ENCODE data around the gene APOBEC3A. TPM values are rescaled to one million over a fixed set of nuclear protein-coding genes. Genes with fewer than 3 reads are reported as not detected.

APOBEC3A gene
- total and polyA plus RNA-seq, 2 of the 13 experiments (the other 11 are each of a cell fraction or from before 2014, with no cell fraction given) = not detected

DNA sequence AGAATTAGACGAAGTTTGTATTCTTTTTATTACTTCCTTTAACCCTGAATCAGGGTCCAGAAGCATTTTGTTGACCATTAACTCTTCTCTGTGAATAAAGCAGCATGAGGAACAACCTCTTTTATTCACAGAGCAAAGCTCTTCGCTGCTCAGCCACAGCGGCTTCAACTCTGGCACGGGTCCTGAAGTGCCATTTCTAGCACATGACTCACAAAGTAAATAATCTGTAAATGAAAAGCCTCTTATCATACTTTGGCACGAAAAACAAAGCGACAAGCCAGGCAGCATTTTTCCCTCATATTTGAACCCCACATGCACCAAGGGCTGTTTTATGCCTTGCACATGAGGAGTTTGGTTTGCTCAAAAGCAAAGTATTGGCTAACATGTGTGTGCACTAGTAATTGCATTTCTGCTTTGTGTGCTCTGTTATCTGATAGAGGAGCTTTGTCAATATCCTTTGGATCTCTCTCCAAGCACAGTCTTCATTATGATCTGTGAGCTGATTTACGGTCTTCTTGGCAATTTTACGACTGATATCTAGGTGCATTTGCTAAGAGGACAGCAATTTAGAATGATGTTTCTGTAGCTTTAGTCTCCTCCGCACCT lies 33.0 kb upstream of the APOBEC3A start (continued):
- no peak for TF ChIP-seq ZNF318 (CRISPR knock-in tag; IDR thresholded peaks at IDR 0.05)
- TF ChIP-seq ZNF564 (CRISPR knock-in tag; IDR thresholded peaks at IDR 0.05) = no peak
- TF ChIP-seq ZUFSP (CRISPR knock-in tag; IDR thresholded peaks at IDR 0.05; ENCODE audit: borderline replicate concordance) = no peak
- TF ChIP-seq RAD21 (CRISPR knock-in tag; IDR thresholded peaks at IDR 0.05) = no peak
- no peak for TF ChIP-seq POLR2AphosphoS5 (IDR thresholded peaks at IDR 0.05; ENCODE audit: low read depth, low read length)
- TF ChIP-seq SOX5 (CRISPR knock-in tag; IDR thresholded peaks at IDR 0.05; ENCODE audit: borderline replicate concordance) = peak; percentile 86
- no peak for TF ChIP-seq NR1H2 (CRISPR knock-in tag; IDR thresholded peaks at IDR 0.05; ENCODE audit: borderline replicate concordance, low read depth)
- TF ChIP-seq CBFB (CRISPR knock-in tag; IDR thresholded peaks at IDR 0.05) = no peak
- TF ChIP-seq RARA (CRISPR knock-in tag; IDR thresholded peaks at IDR 0.05) = peak; percentile 68
- TF ChIP-seq PHB2 (IDR thresholded peaks at IDR 0.05; ENCODE audit: partially characterized antibody) = no peak
- no peak for TF ChIP-seq SATB2 (CRISPR knock-in tag; IDR thresholded peaks at IDR 0.05)
- no peak for TF ChIP-seq ETS1 (CRISPR knock-in tag; IDR thresholded peaks at IDR 0.05)
- TF ChIP-seq, protein P1, sequence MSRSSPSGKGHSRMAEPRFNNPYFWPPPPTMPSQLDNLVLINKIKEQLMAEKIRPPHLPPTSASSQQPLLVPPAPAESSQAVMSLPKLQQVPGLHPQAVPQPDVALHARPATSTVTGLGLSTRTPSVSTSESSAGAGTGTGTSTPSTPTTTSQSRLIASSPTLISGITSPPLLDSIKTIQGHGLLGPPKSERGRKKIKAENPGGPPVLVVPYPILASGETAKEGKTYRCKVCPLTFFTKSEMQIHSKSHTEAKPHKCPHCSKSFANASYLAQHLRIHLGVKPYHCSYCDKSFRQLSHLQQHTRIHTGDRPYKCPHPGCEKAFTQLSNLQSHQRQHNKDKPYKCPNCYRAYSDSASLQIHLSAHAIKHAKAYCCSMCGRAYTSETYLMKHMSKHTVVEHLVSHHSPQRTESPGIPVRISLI (CRISPR knock-in tag; IDR thresholded peaks at IDR 0.05; ENCODE audit: borderline replicate concordance) = no peak
- TF ChIP-seq, protein P2, sequence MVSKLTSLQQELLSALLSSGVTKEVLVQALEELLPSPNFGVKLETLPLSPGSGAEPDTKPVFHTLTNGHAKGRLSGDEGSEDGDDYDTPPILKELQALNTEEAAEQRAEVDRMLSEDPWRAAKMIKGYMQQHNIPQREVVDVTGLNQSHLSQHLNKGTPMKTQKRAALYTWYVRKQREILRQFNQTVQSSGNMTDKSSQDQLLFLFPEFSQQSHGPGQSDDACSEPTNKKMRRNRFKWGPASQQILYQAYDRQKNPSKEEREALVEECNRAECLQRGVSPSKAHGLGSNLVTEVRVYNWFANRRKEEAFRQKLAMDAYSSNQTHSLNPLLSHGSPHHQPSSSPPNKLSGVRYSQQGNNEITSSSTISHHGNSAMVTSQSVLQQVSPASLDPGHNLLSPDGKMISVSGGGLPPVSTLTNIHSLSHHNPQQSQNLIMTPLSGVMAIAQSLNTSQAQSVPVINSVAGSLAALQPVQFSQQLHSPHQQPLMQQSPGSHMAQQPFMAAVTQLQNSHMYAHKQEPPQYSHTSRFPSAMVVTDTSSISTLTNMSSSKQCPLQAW (CRISPR knock-in tag; IDR thresholded peaks at IDR 0.05) = peak; percentile 59; the same call in 1 of the 2 replicates
- TF ChIP-seq HCFC1 (IDR thresholded peaks at IDR 0.05; ENCODE audit: low read depth, low read length) = no peak
- TF ChIP-seq TEAD3 (CRISPR knock-in tag; optimal IDR thresholded peaks at IDR 0.05; ENCODE audit: borderline replicate concordance) = peak; percentile 65
